RWPE2 (cell line): ENCODE measurements around the gene TLE2.
A peak's percentile ranks its signal among the peaks of the same experiment; 100 is the strongest.

Source experiments
- ATAC-seq: fragments of 200-7000 bp; cut with Tn5 transposase; 3 replicates; pipeline ENCODE4 v1.9.1; 2021; ENCODE audit warnings: low read depth
- DNase-seq: peaks from one replicate; pipeline ENCODE4 v3.0.0-alpha.2; 2020; ENCODE audit warnings: low spot score
- H3K27ac ChIP-seq: fragments of 450-650 bp; 2 replicates; pipeline ENCODE4 v1.5.1; 2017; ENCODE audit warnings: mild to moderate bottlenecking; ENCODE audit not compliant: poor library complexity, severe bottlenecking
- H3K27me3 ChIP-seq: fragments of 250-450 bp; sonication (Bioruptor Pico); 2 replicates; pipeline ENCODE4 v1.5.1; 2021; ENCODE audit warnings: mild to moderate bottlenecking, moderate library complexity; ENCODE audit not compliant: insufficient read depth, poor library complexity, severe bottlenecking
- H3K36me3 ChIP-seq: fragments of 250-450 bp; sonication (Bioruptor Pico); 2 replicates; pipeline ENCODE4 v1.5.1; 2020; ENCODE audit warnings: low read depth, mild to moderate bottlenecking, moderate library complexity
- H3K4me1 ChIP-seq: fragments of 250-450 bp; sonication (Bioruptor Pico); 2 replicates; pipeline ENCODE4 v1.5.1; 2021; ENCODE audit warnings: mild to moderate bottlenecking, moderate library complexity; ENCODE audit not compliant: insufficient read depth, poor library complexity, severe bottlenecking
- H3K4me3 ChIP-seq: fragments of 250-450 bp; sonication (Bioruptor Pico); 2 replicates; pipeline ENCODE4 v1.5.1; 2021; ENCODE audit warnings: mild to moderate bottlenecking, moderate library complexity; ENCODE audit not compliant: severe bottlenecking
- H3K9me3 ChIP-seq: fragments of 250-450 bp; sonication (Bioruptor Pico); 2 replicates; pipeline ENCODE4 v1.5.1; 2021; ENCODE audit warnings: mild to moderate bottlenecking, moderate library complexity; ENCODE audit not compliant: severe bottlenecking
- TF ChIP-seq, protein P1 (sequence below): fragments of 450-650 bp; IDR thresholded peaks from one replicate; pipeline ENCODE4 v1.5.1; 2017; ENCODE audit warnings: mild to moderate bottlenecking, moderate library complexity; ENCODE audit not compliant: poor library complexity, severe bottlenecking

TLE2 gene

DNA sequence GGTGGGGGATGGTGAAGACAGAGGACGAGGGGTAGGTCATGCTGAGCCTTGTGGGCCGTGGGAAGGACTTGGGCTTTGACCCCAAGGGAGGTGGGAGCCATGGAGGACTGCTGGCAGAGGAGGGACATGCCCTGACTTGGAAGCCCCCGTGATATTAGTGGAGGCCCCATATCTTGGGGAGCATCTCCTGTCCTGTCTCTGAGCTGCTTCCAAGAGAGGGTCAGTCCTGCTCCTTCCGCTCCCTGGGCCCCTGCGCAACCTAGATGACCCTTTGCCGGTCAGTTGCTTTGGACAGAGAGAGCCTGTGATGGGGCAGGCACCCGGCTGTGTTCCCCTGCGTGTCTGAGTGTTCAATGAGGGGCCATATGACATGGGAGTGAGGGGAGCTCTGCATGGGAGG lies 46.5 kb downstream of the TLE2 start:
- Histone ChIP-seq H3K9me3 (no peaks in the 10 kb centered on the region), H3K27me3 (no peaks in the 10 kb centered on the region), H3K27ac (peak overlapping the region; percentile 55), H3K4me1 (peaks cover 5% of the 10 kb centered on the region), H3K4me3 (no peak overlapping the region), H3K36me3 (no peaks in the 10 kb centered on the region)
- TF ChIP-seq, protein P1, sequence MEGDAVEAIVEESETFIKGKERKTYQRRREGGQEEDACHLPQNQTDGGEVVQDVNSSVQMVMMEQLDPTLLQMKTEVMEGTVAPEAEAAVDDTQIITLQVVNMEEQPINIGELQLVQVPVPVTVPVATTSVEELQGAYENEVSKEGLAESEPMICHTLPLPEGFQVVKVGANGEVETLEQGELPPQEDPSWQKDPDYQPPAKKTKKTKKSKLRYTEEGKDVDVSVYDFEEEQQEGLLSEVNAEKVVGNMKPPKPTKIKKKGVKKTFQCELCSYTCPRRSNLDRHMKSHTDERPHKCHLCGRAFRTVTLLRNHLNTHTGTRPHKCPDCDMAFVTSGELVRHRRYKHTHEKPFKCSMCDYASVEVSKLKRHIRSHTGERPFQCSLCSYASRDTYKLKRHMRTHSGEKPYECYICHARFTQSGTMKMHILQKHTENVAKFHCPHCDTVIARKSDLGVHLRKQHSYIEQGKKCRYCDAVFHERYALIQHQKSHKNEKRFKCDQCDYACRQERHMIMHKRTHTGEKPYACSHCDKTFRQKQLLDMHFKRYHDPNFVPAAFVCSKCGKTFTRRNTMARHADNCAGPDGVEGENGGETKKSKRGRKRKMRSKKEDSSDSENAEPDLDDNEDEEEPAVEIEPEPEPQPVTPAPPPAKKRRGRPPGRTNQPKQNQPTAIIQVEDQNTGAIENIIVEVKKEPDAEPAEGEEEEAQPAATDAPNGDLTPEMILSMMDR: no peak
- no peak for DNase-seq
- ATAC-seq: no peak

DNA sequence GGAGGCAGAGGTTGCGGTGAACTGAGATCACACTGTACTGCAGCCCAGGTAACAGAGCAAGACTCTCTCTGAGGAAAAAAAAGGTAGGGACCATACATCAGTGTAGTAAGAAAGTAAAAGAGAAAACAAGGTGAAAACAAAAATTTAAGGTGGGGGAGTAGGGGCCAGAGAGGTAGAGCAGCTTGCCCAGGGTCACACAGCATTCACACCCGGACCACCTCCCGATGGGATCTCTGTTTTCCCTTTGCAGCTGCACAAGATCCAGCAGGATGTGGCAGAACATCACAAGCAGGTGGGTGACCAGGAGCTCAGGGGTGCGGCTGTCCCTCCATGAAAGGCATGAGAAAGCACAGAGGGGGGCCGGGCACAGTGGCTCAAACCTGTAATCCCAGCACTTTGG lies 47.2 kb downstream of the TLE2 start:
- Histone ChIP-seq H3K27ac (no peak overlapping the region), H3K4me3 (no peak overlapping the region), H3K4me1 (peaks cover 5% of the 10 kb centered on the region), H3K9me3 (no peaks in the 10 kb centered on the region), H3K36me3 (no peaks in the 10 kb centered on the region), H3K27me3 (no peaks in the 10 kb centered on the region)
- ATAC-seq (no peak), DNase-seq (no peak)
- TF ChIP-seq, protein P1: no peak

DNA sequence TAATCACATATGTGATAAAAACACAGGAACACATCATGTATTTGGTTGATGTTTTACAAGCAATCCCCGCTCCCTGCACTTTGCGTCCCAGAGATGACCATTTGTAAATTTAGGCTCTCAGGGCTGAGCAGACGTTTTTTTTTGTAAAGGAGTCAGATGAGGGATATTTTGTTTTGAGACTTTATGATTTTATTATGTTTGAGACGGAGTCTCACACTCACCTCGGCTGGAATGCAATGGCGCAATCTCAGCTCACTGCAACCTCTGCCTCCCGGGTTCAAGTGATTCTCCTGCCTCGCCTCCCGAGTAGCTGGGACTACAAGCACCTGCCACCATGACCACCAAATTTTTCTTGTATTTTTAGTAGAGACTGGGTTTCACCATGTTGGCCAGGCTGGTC lies 50.3 kb downstream of the TLE2 start:
- DNase-seq: no peak
- Histone ChIP-seq H3K4me1 (peaks cover 8% of the 10 kb centered on the region), H3K4me3 (no peak overlapping the region), H3K27ac (no peak overlapping the region), H3K36me3 (no peaks in the 10 kb centered on the region), H3K27me3 (no peaks in the 10 kb centered on the region), H3K9me3 (no peaks in the 10 kb centered on the region)
- TF ChIP-seq, protein P1: no peak
- ATAC-seq: no peak

DNA sequence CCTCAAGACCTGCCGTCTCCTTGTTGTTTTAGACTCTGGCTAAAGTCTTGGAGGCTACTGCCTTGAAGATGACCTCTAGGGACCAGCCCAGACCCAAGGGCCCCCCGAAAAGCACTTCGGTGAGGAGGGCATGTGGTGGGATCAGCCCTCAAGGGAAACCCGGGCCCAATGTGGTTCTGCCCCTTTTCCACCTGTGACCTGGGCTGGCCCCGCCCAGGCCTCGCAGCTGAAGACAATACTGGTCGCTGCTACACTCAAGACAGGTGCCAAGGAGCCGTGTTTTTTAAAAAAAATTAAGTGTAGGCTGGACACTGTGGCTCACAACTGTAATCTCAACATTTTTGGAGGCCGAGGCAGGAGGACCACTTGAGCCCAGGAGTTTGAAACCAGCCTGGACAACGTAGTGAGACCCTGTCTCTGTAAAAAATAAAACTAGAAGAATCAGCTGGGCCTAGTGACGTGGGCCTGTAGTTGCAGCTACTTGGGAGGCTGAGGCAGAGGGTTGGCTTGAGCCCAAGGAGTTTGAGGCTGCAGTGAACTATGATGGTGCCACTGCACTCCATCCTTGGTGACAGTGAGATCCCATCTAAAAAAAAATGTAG lies 50.8 kb downstream of the TLE2 start:
- no peak for DNase-seq
- Histone ChIP-seq H3K27me3 (no peaks in the 10 kb centered on the region), H3K4me3 (no peak overlapping the region)

DNA sequence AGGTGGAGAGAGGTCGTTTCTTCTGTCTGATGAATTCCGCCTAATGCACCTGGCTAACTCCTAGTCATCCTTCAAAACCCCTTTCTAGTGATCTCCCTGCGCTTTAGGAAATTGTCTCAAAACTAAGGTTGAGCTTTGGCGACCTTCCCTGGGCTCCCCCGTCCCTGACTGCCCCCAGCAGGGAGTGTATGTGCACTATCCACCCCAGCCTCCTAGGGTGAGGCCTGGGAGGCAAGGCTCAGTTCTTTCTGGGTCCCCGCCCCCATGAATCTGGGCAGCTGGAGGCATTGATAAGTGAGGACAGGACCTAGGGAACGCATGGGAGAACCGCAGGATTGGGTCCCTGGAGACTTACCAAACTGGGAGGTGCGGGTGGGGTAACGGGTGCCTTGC lies 51.3 kb downstream of the TLE2 start:
- peak overlapping the region; percentile 12 for H3K27ac ChIP-seq
- no peaks in the 10 kb centered on the region for H3K36me3 ChIP-seq
- ATAC-seq: no peak
- peaks cover 3% of the 10 kb centered on the region for H3K4me1 ChIP-seq
- H3K27me3 ChIP-seq: no peaks in the 10 kb centered on the region
- no peak for DNase-seq
- TF ChIP-seq, protein P1: no peak
- no peaks in the 10 kb centered on the region for H3K9me3 ChIP-seq
- H3K4me3 ChIP-seq: peak overlapping the region; percentile 33

More for the DNA sequence above, 50.8 kb downstream of the TLE2 start:
- H3K4me1 ChIP-seq: peaks cover 5% of the 10 kb centered on the region
- no peaks in the 10 kb centered on the region for H3K36me3 ChIP-seq
- H3K27ac ChIP-seq: peak overlapping the region; percentile 12
- TF ChIP-seq, protein P1: no peak
- H3K9me3 ChIP-seq: no peaks in the 10 kb centered on the region
- no peak for ATAC-seq
